Measurements from ENCODE around the gene MITD1.

DNA sequence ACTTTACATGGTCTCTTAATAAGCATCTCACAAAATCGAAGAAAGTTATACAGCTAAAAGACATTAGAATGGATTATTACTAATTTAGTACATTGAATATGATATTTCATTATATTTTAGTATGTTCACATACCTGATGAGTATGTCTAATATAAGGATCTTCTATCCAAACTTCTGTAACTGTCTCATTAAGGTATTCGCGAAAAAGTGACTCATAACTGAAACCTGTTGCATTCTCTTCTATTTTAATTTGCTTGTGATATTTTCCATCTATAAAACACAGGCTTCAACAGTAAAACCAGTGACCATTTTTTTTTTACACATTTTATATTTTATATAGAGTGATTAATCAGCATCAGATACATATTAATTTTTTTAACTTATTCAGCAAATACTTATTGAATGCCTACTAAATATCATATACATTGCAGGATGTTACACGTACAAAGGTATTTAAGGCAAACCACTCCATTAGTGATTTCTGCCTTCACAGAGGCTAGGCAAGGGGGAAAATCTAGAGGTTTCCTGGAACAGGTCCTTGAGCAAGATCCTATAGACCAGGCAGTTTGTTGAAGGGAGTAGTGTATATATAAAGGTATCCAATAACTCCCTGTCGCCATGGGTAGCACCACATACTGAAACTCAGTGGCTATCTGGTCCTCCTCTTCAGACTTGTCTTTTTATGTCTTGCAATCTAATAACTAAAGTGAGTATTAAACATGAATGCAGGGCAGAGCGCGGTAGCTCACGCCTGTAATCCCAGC lies 9.3 kb downstream of the MITD1 start:
- TF ChIP-seq, protein P1, sequence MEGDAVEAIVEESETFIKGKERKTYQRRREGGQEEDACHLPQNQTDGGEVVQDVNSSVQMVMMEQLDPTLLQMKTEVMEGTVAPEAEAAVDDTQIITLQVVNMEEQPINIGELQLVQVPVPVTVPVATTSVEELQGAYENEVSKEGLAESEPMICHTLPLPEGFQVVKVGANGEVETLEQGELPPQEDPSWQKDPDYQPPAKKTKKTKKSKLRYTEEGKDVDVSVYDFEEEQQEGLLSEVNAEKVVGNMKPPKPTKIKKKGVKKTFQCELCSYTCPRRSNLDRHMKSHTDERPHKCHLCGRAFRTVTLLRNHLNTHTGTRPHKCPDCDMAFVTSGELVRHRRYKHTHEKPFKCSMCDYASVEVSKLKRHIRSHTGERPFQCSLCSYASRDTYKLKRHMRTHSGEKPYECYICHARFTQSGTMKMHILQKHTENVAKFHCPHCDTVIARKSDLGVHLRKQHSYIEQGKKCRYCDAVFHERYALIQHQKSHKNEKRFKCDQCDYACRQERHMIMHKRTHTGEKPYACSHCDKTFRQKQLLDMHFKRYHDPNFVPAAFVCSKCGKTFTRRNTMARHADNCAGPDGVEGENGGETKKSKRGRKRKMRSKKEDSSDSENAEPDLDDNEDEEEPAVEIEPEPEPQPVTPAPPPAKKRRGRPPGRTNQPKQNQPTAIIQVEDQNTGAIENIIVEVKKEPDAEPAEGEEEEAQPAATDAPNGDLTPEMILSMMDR (IDR thresholded peaks at IDR 0.05): no peak
- TF ChIP-seq POLR2A (IDR thresholded peaks at IDR 0.05): no peak

Data from adrenal gland (tissue), 5 donors.